HG02798 (cell line): ENCODE measurements around the gene LPIN2.

Experiments used
- ATAC-seq: cut with Tn5 transposase; IDR thresholded peaks from one replicate; pipeline ENCODE4 v1.9.1; 2021; ENCODE audit warnings: mild to moderate bottlenecking; ENCODE audit not compliant: unreplicated experiment, poor library complexity

LPIN2 gene

GRCh38 chr18:2984703-2985261 is 28.2 kb downstream of the LPIN2 start:
- ATAC-seq = no peak

GRCh38 chr18:2984091-2984490 is 28.9 kb downstream of the LPIN2 start:
- ATAC-seq = no peak

DNA sequence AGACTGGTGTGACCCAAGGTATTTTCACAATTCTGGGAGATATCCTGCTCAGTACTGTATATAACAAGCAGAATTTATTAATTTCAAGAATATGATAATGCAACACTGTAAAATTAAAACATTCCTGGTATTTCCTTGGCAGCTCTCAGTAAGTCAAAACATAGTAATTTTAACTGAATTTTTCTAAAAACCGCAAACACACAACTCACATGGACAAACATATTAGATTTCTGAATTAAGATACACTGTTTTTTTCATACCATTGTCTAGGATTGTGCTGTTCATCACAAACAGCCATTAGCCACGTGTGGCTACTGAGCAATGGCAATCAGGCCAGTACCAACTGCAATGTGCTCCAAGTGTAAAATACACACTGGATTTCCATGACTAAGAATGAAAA is 29.6 kb downstream of the LPIN2 start:
- no peak for ATAC-seq

GRCh38 chr18:2982452-2983269 is 30.3 kb downstream of the LPIN2 start:
- ATAC-seq = no peak

GRCh38 chr18:2982022-2982421 is 30.9 kb downstream of the LPIN2 start:
- no peak for ATAC-seq

DNA sequence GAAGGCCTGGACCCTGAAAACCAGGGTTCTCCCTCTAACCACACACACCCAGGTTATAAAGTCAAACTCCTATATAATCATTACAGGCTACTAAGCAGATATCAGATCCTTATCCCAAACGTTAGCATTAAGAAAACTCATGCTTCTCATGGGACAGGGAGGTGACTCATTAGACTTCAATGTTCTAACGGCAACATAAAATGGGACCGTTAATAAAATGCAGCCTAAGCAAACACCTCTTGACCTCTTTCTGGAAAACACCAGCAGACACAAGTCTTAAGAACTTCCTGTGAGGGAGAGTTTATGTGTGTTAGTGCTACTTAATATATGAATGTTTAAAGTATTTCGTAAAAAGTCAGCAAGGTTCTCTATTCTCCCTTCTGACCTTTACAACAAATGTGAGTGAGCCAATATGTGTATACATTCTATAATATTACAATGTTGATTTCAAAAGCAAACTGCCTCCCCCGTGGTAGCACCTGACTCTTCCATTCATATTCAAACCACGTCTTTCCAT is 31.7 kb downstream of the LPIN2 start:
- ATAC-seq = no peak

- ATAC-seq = peak; percentile 31
These were observed 32.8 kb downstream of the LPIN2 start for GRCh38 chr18:2979871-2980790.

DNA sequence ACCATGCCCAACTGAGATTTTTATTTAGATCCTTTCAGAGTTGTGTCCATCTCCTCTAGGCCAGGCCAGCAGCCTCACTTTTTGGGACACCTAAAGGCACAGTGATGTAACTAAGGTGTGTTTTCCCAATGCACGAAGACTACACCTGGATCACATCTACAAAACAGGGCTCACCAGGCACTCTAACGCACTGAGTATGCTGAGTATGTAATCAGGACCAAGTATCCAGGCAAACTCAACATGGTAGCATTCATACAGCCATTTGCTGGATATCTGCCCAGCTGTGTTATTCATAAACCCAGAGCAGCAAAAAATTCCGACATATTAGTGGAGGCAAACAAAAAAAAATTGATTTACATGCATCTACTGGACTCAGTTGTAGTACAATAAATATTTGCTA is 33.8 kb downstream of the LPIN2 start:
- ATAC-seq = no peak

DNA sequence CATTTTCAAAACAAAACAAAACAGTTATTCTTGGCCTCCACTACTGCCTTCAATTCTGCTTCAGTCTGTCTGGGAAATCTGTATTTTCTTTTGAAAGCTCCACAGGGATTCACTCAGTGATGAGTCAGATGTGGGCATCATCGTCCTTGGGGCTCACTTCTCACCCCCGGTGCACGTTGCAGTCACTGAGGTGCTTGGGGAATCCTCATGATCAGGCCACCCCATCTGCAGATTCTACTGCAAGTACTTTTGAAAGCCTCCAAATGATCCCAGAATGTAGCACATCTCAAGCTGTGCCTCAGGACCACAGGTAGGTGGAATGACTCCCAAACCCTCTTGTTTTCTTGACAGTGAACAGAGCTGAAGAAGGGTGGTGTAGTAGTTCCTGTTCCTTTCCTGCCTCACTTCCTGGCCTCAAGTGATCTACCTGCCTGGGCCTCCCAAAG is 34.3 kb downstream of the LPIN2 start:
- peak; percentile 21 for ATAC-seq

GRCh38 chr18:2978208-2978607 is 34.7 kb downstream of the LPIN2 start:
- peak; percentile 46 for ATAC-seq

DNA sequence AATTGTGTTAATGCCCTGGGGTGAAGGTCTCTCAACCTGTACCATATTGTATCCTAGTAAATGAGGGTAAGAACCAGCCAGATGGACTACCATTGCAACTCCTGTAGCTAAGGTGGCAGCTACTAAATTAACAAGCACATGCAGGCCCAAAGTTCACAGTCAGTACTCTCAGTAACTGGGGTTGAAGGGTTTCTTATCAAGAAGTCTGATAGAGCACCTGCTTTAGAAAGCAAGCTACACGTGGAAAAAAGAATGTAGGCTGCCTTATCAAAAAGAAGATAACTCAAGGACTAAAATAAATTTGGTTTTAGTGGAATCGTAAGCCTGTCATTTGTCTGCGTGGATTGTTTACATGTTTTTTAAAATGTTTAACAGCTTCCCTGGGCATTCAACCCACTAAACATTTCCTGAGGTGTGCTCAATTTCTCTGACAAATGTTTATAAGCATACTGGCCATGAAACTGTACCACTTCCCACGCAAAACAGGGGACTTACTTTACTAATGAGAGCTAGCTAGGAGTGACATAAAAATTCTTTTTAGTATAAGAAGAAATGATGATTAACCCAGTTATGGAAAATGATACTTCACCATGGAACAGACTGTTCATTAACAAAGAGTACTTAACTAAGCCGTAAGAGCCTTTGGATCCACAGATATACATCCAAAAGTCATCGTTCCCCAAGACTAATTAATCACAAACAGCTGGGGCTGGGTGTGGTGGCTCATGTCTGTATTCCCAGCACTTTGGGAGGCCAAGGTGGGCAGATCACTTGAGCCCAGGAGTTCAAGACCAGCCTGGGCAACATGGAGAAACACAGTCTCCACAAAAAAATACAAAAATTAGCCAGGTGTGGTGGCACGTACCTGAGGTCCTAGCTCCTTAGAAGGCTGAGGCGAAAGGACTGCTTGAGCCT is 36.5 kb downstream of the LPIN2 start:
- ATAC-seq = no peak

DNA sequence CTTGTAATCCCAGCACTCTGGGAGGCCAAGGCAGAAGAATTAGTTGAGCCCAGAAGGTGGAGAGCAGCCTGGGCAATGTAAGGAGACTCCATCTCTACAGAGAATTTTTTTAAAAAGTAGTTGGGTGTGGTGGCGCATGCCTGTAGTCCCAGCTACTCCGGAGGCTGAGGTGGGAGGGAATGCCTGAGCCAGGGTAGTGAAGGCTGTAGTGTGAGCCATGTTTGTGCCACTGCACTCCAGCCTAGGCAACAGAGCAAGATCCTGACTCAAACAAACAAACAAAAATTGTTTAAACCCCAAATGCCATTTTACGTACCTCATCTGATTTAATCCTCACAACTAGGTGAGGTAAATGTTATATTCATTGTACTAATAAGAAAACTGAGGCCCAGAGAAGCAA is 38.2 kb downstream of the LPIN2 start:
- ATAC-seq = no peak

GRCh38 chr18:2971741-2972552 is 41.0 kb downstream of the LPIN2 start:
- peak; percentile 84 for ATAC-seq

GRCh38 chr18:2970772-2971659 is 41.9 kb downstream of the LPIN2 start:
- no peak for ATAC-seq

- no peak for ATAC-seq
These were observed 42.6 kb downstream of the LPIN2 start for GRCh38 chr18:2970344-2970743.

DNA sequence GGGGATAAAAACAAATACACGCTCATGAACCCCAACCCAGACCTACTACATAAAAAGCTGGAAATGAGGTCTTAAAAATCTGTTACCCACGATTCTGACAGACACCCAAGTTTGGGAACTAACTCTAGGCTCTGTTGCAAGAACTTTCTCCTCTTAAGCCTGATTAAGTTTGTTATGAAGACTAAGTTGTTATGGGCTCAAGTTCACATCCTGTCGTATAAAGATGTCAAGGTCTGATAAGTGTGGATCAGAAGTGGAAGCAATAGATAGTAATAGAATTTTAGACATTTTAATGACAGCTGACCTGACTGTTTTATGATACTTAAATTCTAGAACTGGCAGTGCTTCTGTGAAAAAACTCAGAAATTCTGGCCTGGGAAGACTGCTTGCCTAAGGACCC is 43.2 kb downstream of the LPIN2 start:
- no peak for ATAC-seq

GRCh38 chr18:2968606-2969005 is 44.3 kb downstream of the LPIN2 start:
- no peak for ATAC-seq

DNA sequence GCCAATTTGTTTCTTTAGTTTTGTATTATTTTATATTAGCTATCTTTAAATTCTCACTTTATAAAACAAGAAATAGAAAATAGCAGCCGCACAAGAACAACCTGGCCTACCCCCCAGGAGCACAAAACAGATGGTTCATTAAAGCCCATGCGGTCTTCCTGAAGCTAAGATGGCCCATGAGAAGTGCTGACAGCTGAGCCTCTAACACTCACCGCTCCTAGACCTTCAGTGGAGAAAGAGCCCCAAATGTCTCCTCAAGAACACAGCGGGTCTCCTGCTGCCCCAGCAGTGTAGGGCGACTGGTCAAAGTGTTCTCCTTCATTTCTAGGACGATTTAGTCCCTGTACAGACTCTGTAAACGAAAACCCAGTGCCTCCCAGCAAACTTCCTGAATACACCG is 45.1 kb downstream of the LPIN2 start:
- ATAC-seq = no peak
